ENCODE data around the gene MTCL1. TPM values are rescaled to one million over a fixed set of nuclear protein-coding genes. Genes with fewer than 3 reads are reported as not detected.

MTCL1 gene
- total RNA-seq, 1 experiment from 2014 or later = 21.1 TPM

DNA sequence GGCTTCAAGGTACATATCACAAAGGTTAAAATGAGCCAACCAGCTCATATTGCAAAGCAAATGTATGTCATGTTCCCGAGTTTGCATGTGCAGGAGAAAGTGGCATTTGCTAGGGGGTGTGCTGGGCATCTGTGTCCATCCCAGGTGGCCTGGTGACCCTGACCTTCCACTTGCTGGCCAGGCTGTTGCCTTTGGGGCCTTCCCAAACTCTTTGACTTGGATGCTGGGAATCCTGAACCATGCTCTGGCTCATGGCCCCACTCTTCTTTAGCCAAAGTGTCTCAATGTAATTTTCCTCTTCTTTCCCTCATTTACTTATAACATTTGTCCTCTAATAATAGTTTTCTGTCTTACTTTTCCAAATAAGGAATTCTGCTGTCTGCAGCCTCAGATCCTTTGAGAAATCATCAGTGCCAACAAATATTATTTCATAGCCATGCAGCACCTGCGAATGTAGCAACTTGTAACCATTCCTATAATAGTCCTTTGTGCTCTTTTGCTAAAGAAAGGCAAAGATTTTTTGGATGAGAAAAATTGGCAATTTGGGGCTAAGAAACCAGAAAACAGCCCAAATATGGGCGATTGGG is 64.2 kb downstream of the MTCL1 start:
- no peak for DNase-seq (ENCODE audit: low spot score)

DNA sequence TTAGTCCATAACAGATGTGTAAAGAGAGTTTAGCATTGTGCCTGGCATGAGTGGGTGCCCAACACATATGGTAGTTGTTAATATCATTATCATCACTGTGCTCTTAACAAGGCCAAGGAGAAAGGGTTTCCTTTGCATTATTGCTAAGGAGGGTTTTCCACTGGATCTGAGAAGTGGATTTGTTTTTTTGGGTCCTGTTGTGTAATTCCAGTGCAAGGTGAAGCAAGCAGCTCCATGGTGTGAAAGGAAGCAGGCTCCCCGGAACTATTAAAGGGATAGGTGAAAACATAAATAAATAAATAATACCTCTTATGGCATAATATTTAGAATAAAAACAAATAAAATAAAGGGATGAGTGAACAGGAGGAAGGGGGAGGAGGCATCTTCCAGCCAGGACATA is 65.3 kb downstream of the MTCL1 start:
- DNase-seq (ENCODE audit: low spot score) = no peak

DNA sequence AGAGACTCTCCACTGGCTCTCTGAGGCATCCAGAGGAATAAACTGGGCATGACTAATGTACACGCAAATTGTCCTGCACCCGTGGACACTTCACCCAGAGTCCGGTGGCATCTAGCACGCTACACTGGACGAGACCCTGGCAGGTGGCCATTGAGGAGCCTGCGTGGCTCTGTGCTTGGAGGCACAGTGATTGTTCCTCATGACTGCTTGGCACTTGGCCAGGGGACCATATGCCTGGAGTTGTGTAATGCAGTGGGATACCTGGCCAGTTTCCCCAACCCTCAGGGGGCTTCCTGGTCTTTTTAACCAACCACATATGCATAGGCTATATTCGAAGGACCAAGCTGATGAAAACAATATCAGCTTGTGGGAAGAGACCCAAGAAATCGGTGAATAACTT is 66.6 kb downstream of the MTCL1 start:
- no peak for DNase-seq (ENCODE audit: low spot score)

DNA sequence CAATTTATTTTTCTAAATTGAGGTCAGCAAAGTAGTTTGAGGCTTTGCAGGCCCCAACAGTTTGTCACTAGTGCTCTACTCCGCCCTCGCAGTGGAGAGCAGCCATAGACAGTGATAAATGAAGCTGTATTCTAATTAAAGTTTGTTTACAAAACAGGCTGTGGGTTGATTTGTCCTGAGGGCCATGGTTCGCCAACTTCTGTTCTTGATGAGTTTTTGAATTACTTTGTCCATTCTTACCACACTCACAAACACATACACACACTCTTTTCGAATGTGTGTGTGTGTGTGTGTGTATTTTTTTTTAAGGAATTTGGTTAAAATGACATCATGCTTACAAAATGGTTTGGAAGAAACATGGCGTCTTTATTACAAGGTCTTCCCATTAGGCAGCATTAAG is 68.6 kb downstream of the MTCL1 start:
- DNase-seq (ENCODE audit: low spot score) = no peak

DNA sequence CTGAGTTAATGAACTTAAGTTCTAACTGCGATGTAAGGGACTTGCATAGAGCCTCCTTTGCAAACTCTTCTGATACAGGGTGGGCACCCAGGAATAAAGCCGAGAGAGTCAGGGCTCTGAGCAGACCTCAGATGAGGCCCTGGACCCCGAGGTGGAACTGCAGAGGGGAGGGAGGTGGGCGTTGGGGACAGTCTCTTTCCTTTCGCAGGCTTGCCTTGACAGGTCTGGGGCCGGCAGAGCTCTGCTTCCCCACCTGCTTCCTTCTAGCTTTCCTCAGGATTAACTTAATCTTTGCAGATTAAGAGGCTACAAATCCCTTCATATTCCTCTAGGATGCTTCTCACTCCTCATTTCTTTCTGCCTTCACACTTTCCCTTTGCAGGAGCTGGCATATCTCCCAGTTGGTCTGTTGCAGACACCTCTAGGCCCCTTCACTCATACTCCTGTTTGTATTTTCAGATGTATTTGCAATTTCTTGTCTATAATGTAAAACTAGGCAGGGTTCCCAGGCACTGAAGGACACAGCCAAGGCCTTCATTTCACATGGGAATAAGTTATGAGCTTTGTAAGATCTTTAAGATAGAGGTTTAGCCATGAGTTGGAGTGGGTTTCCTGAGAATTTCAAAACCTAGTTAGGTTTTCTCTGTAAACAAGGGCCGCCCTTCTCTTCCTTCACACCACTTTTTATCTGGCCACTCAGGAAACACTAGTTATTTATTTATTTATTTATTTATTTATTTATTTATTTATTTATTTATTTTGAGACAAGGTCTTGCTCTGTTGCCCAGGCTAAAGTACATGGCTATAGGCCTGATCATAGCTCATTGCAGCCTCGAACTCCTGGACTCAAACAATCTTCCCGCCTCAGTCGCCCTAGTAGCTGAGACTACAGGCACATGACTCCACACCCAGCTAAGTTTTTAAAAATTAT is 70.9 kb downstream of the MTCL1 start:
- no peak for DNase-seq (ENCODE audit: low spot score)

DNA sequence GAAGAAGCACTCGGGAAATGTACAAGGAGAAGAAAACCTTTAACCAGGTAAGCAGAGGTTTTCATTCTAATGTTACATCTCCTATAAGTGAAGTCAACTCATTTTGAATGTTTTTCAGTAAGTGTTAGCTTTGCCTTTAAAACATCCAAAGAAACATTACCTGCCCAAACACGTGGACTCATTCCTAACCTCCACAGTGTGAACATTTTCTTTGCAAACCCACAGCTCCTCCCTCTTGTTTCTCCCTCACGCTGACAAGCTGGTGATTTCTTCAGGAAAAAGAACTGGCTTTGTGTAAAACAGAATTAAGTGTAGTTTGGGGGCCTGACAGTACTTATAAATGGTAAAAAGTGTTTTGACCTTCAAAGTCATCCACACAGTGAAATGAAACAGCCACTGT is 72.5 kb downstream of the MTCL1 start:
- no peak for DNase-seq (ENCODE audit: low spot score)

DNA sequence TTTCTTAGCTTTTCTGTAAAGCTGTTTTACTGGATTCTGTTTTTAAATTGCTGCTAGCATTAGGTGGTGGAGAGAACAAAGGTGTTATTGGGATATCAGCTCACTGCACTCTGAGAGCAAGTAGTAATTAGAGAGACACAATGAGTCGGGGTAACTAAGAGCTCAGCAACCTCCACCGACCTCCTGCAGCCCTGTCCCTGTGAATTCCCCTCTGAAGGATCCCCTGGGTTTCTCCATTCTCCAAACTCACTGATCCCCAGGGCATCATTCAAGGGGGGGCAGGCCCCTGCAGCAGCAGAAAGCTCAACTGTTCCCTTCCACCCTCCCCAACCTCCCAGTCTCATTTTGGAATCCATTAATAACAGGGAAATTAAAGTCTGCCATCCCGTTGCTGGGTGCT is 73.0 kb downstream of the MTCL1 start:
- DNase-seq (ENCODE audit: low spot score) = no peak

DNA sequence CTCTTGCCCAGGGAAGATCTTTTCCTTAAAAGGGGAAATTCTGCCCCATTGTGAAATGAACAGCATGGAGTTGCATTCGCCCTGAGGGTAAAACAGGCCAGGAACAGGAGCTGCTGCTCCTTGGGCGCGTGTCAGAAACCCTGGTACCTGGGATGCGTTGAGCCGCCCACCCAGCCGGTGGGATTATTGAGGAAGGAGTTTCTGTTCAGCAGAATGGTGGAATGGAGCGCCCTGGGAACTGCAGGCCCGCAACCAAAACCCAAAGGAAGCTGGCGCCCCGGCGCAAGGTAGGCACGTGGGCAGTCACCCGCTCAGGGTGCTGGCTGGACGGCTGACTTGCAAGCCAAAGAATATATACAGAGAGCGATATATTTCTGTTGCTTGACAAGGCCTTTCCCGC is 73.5 kb downstream of the MTCL1 start:
- DNase-seq (ENCODE audit: low spot score) = no peak

DNA sequence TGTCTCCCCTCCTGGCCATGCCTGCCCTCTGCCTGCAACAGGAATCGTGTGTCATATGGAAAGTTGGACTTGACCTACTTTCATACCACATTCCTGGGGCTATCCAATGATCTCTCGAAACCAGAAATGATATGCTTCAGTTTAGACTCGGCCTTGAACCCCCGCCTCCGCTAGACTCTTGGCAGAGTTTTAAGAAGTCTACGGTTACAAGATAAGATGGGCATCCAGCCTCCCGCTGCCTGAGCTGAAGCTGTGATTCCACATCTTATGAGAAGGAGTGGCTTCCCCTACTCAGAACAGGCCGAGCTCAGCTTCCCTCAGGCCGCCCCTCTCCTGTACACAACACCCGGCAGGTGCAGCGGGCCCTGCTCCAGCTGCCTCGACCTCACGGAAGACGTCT is 73.9 kb downstream of the MTCL1 start:
- no peak for DNase-seq (ENCODE audit: low spot score)

DNA sequence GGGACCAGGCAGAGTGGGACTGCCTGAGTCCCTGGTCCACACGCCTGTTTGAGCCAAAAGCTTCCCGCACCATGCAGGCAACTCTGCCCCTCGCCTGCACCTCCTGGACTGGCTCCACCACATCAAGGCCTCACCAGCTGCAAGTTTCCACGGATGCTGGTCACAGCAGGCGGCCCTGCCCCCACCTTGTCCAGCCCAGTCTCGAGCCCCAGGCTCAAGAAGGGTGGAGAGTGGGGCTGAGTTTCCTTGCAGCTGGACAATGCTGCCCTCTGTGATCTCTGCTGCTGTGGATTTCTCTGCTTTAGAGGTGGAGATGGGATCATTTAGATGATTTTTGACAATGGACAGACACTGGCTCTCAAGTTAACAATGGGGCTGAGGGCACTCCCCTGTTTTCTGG is 74.9 kb downstream of the MTCL1 start:
- DNase-seq (ENCODE audit: low spot score) = no peak

DNA sequence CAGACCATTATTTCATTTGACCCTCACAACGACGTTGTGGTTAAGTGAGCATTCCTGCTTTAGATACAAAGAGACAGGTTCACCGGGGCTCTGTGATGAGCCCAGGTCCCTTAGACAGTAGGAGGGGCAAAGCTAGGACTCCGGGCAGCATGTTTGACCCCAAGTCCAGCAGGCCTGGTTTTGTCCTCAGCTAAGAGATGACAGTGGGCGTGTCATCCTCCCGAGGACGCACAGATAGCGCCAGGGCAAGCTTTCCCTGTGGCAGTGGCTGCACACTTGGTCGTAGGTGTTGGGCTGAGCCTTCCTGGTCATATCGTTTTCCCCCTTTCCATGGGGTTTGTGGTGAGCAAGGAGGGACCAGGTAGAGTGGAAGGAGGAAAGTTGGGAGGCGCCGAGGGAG is 76.3 kb downstream of the MTCL1 start:
- DNase-seq (ENCODE audit: low spot score) = no peak

DNA sequence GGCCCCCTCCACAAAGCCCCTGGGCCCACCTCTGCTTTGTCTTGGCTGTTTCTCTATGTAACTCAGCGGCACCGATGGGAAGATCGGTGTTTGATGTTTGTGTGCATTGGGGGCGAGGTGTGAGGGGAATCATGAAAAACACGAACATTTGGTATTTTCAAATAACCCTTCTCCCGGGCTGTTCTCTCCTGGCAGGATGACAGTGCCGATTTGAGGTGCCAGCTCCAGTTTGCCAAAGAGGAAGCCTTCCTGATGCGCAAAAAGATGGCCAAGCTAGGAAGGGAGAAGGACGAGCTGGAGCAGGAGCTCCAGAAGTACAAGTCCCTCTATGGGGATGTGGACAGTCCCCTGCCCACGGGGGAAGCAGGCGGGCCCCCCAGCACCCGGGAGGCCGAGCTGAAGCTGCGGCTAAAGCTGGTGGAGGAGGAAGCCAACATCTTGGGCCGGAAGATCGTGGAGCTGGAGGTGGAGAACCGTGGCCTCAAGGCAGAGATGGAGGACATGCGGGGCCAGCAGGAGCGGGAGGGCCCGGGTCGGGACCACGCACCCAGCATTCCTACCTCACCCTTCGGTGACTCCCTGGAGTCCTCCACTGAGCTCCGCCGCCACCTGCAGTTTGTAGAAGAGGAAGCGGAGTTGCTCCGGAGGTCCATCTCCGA is 78.1 kb downstream of the MTCL1 start:
- DNase-seq (ENCODE audit: low spot score) = no peak

DNA sequence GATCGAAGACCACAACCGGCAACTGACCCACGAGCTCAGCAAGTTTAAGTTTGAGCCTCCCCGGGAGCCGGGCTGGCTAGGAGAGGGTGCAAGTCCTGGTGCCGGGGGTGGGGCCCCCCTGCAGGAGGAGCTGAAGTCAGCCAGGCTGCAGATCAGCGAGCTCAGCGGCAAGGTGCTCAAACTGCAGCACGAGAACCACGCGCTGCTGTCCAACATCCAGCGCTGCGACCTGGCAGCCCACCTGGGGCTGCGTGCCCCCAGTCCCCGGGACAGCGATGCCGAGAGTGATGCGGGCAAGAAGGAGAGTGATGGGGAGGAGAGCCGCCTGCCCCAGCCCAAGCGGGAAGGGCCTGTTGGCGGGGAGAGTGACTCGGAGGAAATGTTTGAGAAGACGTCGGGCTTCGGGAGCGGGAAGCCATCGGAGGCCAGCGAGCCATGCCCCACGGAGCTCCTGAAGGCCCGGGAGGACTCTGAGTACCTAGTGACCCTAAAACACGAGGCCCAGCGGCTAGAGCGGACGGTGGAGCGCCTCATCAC is 78.7 kb downstream of the MTCL1 start:
- no peak for DNase-seq (ENCODE audit: low spot score)

DNA sequence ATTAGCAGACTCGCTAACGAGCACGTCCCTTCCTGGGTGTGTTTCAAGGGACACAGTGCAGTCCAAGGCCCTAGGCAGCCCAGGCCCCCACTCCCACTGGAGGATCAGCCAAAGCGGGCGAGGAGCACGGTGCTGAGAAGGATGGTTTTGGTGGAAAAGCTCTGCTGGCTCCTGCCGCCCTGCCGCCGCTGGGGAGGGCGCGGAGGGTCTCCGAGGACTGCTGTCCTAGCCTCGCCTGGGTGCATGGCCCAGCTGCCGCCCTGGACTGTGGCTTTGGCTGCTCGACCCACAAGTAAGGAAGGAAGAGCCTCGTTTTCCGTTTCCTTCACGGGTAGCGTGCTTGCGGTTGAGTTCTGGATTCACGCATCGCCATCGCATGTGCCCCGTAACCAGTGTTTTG is 79.9 kb downstream of the MTCL1 start:
- DNase-seq (ENCODE audit: low spot score) = no peak

DNA sequence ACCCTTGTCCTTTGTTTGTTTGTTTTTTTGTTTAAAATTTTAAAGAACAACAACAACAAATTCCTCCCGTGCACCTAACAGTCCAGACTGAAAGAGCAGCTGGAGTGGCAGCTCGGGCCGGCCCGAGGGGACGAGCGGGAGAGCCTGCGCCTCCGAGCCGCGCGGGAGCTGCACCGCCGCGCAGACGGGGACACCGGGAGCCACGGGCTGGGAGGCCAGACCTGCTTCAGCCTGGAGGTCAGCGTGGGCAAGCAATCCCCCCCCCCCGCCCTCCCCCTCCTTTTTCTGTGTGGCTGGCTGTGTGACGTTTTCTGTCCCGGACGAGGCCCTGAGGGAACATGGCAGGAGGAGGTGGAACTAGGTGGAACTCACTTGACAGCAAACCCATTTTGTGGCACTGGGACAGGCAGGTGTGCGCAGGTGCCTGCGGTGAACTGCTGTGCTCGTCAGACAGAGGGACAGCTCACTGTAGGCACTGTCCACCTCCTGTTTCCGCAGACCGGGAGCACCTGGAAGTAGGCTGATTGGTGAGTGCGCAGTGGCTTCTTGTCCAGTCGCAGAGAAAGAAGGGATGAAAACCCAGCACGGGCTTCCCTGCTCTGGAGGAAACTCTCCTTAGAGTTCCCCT is 80.6 kb downstream of the MTCL1 start:
- no peak for DNase-seq (ENCODE audit: low spot score)

DNA sequence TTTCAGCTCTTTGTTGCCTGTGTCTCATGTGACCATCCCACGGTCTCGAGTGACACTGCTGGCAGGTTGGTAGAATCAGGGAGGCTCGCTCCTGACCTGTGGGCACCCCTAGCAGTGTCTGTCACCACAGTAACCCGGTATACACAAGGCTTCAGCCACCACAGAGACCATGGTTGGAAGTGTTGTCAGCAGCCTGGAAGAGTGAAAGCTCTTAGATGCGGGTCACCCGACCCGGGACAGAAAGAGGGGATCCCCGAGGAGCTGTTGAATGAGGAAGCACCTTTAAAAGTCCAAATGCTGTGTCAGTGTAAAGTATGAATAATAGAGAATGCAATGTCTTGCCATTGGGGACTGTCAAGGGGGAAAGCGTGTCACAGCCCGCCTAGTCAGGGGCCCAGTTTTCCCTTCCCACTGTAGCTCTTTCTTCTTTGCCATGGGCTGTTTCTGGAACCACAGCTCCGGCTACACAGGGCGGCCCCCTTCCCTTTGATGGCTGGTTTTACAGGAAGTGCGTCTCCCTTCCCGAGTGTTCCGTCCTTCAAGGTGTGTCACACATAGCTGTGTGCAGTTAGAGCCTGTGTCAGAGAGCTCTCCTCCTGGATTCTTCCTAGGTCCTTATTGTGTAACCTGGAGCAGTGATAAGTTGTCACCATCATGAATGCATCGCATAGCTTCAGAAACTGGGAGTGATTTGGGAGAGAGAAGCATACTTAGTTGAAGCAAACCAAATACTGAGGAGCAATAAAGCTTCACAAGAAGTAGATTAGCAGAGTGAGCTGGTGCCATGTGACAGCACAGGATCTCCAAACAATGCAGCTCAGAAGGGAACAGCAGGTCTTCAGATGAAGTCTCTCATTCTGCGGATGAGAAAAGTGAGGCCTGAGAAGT is 81.4 kb downstream of the MTCL1 start:
- no peak for DNase-seq (ENCODE audit: low spot score)

DNA sequence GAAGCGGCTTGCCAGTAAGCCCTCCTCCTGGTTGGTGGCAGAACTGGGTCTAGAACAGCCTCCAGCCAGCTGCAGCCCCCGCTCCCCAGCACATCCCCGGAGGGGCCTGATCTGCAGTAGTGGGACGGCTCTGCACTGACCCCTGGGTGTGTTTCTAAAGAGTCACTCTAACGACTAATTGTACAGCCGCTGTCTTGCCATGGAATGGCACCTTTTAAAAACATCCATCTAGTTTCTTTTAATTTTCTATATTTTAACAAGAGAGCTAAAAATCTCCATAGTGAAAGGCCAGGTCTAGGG is 82.0 kb downstream of the MTCL1 start:
- DNase-seq (ENCODE audit: low spot score) = no peak

DNA sequence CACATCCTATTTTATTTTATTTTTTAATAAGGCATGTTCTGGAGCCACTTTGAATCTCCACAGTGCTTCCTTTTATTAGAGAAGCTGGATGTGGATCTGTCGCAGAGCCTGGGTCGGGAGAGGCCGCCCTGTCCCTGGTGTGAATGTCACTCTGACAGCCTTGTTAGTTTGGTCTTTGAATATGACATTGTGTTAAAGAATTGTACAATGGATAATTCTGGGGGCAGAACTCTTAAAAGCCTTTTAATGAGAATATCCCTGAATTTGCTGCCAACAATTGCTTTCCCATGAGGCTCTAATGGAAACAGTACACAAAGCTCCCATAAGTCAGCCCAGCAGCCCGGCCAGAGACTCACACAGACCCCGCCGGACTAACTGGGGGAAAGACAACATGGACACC is 82.4 kb downstream of the MTCL1 start:
- no peak for DNase-seq (ENCODE audit: low spot score)

DNA sequence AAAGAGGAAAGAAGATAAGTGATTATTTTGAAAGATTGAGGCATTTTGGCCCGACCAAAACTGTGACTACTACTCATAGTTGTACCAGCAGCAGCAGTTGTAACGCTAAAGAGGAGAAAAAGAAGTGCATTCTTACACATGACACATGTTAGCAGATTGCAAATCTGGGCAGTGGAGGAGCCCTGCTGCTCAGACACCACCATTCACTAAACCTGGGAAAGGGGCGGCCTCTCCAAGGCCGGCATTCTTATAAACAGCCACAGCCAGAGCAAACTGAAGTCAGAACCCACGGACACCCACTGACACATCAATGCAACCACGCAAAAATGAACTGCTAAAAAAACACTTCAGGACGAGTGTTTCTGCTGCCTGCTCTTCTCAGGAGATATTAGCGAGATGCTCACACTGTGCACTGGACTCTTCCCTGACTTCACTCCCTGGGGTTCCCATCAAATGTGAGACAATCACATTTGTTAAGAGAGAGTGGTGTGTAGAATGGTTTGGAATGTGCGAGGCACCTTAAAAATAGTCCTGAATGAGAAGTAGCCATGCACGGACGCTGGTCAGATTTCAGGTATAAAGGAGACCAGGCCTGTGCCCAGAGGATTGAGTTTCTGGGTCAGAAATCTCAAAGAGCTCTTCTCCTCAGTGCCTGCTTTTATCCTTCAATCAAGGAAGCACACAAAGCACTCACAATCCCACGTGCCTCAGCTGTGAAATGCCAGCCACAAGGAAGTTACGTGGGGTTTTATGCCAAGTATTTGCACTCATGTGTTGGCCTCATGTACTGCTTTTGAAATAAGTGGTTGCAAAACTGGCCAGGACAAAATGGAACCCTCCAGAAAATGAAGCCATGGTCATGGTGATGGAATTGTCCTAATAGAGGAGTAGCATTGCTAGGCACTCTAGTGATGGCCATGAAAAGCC is 83.4 kb downstream of the MTCL1 start:
- no peak for DNase-seq (ENCODE audit: low spot score)

DNA sequence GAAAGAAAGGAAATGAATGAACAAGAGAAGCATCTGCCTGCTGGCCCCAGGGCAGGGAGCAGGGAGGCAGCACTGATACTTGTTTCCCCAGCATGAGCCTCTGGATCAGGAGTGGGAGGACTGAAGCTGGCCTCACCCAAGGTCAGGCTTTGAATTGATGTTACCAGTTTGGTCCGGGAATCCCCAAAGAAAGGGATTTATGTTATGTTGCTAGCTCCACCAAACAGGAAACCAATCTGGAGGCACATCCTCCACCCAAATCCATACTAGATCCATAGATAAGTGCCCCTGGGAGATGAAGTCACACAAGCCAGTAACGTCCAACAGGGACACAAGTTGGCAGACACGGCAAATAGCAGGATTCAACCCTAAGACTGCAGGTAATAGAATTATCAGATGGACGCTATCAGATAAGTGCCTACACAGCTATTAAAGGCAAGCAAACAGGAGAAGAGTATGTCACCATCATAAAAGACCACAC is 85.9 kb downstream of the MTCL1 start:
- peak; percentile 32 for DNase-seq (ENCODE audit: low spot score)
